ENCODE results near the gene UVRAG. TPM values are rescaled to one million over a fixed set of nuclear protein-coding genes. Genes with fewer than 3 reads are reported as not detected.

Gene UVRAG
- total RNA-seq, 1 experiment from 2014 or later = 29.5 TPM

DNA sequence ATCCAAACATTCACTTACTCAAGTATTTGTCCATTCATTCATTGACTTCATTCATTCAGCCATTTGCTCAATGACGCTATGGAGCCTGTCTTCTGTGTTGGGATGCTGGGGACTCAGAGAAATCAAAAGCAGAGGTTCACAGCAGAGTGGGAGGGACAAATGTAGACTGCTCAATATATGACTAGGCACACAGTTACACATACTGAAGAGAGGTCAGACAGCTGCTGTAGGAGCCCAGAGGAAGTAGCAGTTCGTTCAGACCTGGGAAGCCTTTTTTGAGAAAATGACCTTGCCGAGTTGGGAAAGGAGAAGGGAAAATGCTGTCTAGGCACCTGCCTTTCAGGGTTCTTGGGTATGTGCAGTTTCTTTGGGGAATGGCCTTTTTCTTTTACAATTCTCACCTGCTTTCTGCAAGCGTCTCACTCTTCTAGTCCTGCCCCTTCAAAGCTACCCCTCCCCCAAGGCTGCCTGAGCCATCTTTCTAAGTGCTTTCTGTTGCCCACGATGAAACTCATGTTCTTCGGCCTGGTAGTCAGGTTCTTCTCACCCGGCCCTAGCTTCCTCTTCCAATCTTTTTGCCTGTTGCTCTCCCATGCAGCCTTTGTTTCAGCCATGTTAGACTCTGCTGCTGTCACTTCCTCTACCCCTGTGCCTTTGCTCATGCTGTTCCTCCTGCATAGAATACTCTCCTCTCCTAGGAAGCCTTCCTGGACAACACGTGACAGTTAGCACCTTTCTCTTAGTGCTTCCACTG, 4.2 kb upstream of the UVRAG start:
- no TSS peak for BruUV-seq (replicated peaks)
- no peak for ATAC-seq
- Histone ChIP-seq H3K4me3 (ENCODE audit: low read depth in 2 of 2, low read length in 2 of 2) (no peak overlapping the region), H3K9me3 (ENCODE audit: control insufficient read depth, insufficient read depth, low read depth, low read length) (no peaks in the 10 kb centered on the region), H3K27ac (ENCODE audit: low read length) (no peak overlapping the region), H3K27me3 (ENCODE audit: control insufficient read depth, insufficient read depth, low read length) (no peaks in the 10 kb centered on the region), H3K4me1 (ENCODE audit: control insufficient read depth, insufficient read depth, low read length) (peaks cover 10% of the 10 kb centered on the region), H3K36me3 (ENCODE audit: control insufficient read depth, insufficient read depth, low read length) (no peaks in the 10 kb centered on the region; the same call in 1 of the 2 replicates)
- ChIA-PET POLR2A (interaction anchor here (0.6 kb wide), 1 partner anchor 13 kb away, joined by 9 read pairs; no protein-coding TSS in a partner anchor), CTCF (no interaction called here)
- in situ Hi-C loops (cut with HindIII; ENCODE audit: low pct_unique_long_range_greater_than_20kb, low sequenced_read_pairs) = no loop called here
- intact Hi-C loops (cut with micrococcal nuclease; ENCODE audit: unreplicated experiment) = loop anchor here (10.0 kb wide), 1 partner anchor 504 kb away; no protein-coding TSS in a partner anchor
- no peak for DNase-seq (ENCODE audit: low read depth, low spot score)
- TF ChIP-seq POLR2AphosphoS5 (IDR thresholded peaks at IDR 0.05; ENCODE audit: low read depth, low read length) (no peak), SIN3A (IDR thresholded peaks at IDR 0.05; ENCODE audit: borderline replicate concordance, insufficient read depth, low read depth, low read length) (no peak), TCF7L2 (IDR thresholded peaks at IDR 0.05; ENCODE audit: low read depth, low read length) (no peak)
- TF ChIP-seq, protein P1, sequence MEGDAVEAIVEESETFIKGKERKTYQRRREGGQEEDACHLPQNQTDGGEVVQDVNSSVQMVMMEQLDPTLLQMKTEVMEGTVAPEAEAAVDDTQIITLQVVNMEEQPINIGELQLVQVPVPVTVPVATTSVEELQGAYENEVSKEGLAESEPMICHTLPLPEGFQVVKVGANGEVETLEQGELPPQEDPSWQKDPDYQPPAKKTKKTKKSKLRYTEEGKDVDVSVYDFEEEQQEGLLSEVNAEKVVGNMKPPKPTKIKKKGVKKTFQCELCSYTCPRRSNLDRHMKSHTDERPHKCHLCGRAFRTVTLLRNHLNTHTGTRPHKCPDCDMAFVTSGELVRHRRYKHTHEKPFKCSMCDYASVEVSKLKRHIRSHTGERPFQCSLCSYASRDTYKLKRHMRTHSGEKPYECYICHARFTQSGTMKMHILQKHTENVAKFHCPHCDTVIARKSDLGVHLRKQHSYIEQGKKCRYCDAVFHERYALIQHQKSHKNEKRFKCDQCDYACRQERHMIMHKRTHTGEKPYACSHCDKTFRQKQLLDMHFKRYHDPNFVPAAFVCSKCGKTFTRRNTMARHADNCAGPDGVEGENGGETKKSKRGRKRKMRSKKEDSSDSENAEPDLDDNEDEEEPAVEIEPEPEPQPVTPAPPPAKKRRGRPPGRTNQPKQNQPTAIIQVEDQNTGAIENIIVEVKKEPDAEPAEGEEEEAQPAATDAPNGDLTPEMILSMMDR (IDR thresholded peaks at IDR 0.05) = no peak
- TF ChIP-seq, protein P2, sequence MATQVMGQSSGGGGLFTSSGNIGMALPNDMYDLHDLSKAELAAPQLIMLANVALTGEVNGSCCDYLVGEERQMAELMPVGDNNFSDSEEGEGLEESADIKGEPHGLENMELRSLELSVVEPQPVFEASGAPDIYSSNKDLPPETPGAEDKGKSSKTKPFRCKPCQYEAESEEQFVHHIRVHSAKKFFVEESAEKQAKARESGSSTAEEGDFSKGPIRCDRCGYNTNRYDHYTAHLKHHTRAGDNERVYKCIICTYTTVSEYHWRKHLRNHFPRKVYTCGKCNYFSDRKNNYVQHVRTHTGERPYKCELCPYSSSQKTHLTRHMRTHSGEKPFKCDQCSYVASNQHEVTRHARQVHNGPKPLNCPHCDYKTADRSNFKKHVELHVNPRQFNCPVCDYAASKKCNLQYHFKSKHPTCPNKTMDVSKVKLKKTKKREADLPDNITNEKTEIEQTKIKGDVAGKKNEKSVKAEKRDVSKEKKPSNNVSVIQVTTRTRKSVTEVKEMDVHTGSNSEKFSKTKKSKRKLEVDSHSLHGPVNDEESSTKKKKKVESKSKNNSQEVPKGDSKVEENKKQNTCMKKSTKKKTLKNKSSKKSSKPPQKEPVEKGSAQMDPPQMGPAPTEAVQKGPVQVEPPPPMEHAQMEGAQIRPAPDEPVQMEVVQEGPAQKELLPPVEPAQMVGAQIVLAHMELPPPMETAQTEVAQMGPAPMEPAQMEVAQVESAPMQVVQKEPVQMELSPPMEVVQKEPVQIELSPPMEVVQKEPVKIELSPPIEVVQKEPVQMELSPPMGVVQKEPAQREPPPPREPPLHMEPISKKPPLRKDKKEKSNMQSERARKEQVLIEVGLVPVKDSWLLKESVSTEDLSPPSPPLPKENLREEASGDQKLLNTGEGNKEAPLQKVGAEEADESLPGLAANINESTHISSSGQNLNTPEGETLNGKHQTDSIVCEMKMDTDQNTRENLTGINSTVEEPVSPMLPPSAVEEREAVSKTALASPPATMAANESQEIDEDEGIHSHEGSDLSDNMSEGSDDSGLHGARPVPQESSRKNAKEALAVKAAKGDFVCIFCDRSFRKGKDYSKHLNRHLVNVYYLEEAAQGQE (IDR thresholded peaks at IDR 0.05; ENCODE audit: insufficient read depth in 1 of 2, low read depth in 2 of 2, low read length in 1 of 2) = no peak

DNA sequence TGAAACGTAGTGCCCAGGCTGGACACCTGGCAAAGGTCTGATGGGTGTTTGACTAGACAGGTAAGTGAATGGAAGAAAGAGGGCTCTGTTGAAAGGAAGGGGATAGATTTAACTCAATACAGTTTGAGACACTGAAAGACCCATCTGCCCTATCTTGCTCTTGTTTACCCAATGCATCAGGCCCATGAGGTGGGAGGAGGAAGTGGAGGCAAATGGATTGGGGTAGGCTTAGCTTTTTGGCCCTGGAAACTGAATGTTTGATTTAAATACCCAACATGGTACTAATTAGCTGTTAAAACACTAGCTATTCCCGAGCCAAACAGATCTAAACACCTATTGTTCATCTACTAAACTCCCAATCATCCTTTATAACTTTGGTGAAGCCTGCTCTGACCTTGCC, 3.5 kb upstream of the UVRAG start:
- in situ Hi-C loops (cut with HindIII; ENCODE audit: low pct_unique_long_range_greater_than_20kb, low sequenced_read_pairs) (no loop called here), intact Hi-C loops (cut with micrococcal nuclease; ENCODE audit: unreplicated experiment) (loop anchor here (10.0 kb wide), 1 partner anchor 503 kb away; no protein-coding TSS in a partner anchor)
- Histone ChIP-seq H3K36me3 (ENCODE audit: control insufficient read depth, insufficient read depth, low read length) (no peaks in the 10 kb centered on the region; the same call in 1 of the 2 replicates), H3K27ac (ENCODE audit: low read length) (no peak overlapping the region), H3K9me3 (ENCODE audit: control insufficient read depth, insufficient read depth, low read depth, low read length) (no peaks in the 10 kb centered on the region), H3K4me1 (ENCODE audit: control insufficient read depth, insufficient read depth, low read length) (peaks cover 13% of the 10 kb centered on the region), H3K4me3 (ENCODE audit: low read depth in 2 of 2, low read length in 2 of 2) (no peak overlapping the region), H3K27me3 (ENCODE audit: control insufficient read depth, insufficient read depth, low read length) (no peaks in the 10 kb centered on the region)
- no peak for DNase-seq (ENCODE audit: low read depth, low spot score)
- no TSS peak for BruUV-seq (replicated peaks)
- TF ChIP-seq POLR2AphosphoS5 (IDR thresholded peaks at IDR 0.05; ENCODE audit: low read depth, low read length) (no peak), TCF7L2 (IDR thresholded peaks at IDR 0.05; ENCODE audit: low read depth, low read length) (no peak), SIN3A (IDR thresholded peaks at IDR 0.05; ENCODE audit: borderline replicate concordance, insufficient read depth, low read depth, low read length) (no peak)
- TF ChIP-seq, protein P1 (IDR thresholded peaks at IDR 0.05) = no peak
- TF ChIP-seq, protein P2 (IDR thresholded peaks at IDR 0.05; ENCODE audit: insufficient read depth in 1 of 2, low read depth in 2 of 2, low read length in 1 of 2) = no peak
- CTCF ChIA-PET = no interaction called here
- ATAC-seq = no peak
- POLR2A ChIA-PET = interaction anchor here (0.5 to 0.6 kb wide), 2 partner anchors 9 to 13 kb away, joined by 4 to 9 read pairs; no protein-coding TSS in a partner anchor

All from Panc1 (cell line).